HG03139 (cell line): Measurements from ENCODE around the gene CAMK1D.

Experiments
- ATAC-seq: cut with Tn5 transposase; IDR thresholded peaks from one replicate; pipeline ENCODE4 v1.9.1; 2021; ENCODE audit not compliant: unreplicated experiment

Gene CAMK1D

DNA sequence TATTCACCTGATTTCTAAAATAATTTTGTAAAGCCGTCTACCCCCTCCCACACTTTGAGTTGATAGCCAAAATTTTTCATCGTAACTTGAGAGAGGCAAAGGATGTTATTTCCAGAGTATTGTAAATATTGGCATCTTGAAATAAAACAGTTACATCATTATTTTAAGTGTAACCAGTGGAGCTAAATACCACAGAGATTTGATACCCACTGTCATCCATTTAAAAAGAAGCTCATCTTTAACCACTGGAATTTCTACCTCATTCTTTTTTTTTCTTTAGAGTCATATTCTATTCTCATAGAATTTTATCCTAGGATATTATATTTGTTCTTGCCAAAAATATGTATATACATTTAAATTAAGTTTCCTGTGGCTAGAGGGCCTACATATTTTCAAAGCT, 48.6 kb downstream of the CAMK1D start:
- ATAC-seq: no peak

DNA sequence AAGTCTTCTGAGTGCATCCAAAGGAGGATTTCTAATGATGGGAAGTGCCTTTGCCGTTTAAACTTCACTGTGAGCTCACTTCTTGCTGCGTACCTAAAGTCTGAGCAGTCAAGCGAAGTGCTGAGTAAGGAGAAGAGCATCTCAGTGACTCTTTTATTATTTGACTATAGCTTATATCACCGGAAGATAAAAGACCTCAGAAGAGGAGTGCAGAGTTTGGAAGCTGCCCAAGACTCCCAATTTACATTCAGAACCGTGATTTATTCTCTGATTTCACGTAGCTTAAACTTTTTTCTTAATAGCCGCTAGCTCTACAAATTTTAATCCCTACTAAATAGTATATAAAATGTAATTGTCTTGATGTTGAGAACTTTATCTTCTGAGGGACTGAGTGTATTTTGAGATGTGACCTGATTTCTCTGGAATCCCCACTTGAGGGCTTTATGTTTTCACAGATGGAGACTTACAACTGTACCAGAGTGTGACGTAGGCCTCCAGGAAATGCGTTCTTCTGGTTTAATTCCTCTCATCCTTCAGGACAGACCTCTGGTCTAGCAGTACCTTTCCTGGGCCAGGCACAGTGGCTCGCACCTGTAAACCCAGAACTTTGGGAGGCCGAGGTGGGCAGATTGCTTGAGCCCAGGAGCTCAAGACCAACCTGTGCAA, 51.1 kb downstream of the CAMK1D start:
- ATAC-seq: no peak

DNA sequence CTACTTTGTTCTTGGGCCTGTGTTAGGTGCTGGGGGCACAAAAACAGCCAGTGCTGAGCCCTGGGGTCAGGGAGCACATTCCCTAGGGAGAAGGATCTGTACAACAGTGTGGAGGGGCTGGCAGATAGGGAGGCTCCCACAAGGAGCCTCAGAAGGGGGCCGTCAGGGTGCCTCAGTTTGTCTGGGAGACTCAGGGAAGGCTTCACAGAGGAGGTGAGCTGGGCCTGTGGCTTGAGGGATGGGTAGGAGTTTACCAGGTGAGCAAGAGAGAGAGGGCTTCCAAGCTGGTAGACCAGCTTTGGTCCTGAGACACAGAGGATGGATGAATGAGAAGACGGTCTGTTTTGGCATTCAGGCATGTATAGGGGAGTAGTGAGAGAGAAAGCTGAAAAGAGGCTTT, 52.1 kb downstream of the CAMK1D start:
- no peak for ATAC-seq

DNA sequence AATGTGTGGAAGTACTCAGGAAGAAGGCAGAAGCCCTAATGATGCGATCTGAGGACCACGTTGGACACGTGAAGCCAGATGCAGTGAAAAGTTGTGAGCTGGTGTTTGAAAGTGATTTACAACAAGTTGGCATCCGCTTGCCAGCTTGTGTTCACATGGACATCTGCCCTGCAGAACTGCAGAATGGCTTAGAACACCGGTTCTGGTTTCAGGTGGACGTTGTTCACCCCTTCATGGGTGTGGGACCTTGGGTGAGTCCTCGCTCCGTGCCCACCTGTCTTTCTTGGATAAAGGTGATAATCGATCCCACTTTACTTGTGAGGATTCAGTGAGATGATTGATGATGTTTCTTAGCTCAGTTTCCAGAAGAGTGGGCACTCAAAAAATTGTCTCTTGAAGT, 53.8 kb downstream of the CAMK1D start:
- ATAC-seq: no peak

DNA sequence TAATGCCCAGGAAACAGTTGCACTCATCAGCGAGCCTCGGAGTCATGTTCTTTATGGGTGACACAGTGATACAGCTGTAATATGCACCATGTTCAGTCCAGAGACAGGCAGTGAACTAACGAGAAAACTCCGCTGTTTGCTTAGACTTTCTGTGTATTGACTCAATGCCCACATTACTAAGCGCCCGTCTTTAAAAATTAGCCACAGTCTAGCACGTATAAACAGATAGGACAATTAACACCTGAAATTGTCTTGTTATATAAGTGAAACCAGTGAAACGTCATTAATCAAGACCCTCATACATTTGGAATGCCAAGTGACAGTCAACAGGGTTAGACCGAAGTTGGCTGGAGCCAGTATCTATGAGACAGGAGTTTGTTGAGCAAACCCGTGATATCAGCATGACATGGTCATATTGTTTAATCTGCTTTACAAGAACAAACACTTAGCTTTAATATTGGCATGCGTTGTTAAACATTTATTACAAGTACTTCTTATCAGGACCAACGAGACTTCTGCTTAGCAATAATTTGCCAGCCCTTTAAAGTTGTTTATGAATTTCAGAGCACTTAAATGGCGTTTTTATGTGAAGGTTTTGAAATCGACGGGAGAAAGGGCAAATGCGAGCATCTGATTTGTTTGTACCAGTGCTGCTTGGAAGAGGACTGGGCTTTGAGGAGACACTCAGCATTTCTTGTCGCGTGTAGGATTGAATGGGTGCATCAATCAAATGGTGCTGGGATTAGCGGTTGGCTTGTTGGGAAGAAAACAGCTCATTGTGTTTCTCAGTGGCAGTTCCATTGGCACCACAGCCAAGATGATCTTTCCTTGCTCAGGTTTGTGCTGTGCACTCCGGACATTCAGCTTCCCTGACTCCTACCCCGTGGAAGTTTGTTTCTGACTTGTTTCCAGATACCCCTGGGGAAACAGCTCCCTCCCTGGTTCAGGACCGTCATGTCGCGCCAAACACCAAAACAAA, 56.3 kb downstream of the CAMK1D start:
- no peak for ATAC-seq

DNA sequence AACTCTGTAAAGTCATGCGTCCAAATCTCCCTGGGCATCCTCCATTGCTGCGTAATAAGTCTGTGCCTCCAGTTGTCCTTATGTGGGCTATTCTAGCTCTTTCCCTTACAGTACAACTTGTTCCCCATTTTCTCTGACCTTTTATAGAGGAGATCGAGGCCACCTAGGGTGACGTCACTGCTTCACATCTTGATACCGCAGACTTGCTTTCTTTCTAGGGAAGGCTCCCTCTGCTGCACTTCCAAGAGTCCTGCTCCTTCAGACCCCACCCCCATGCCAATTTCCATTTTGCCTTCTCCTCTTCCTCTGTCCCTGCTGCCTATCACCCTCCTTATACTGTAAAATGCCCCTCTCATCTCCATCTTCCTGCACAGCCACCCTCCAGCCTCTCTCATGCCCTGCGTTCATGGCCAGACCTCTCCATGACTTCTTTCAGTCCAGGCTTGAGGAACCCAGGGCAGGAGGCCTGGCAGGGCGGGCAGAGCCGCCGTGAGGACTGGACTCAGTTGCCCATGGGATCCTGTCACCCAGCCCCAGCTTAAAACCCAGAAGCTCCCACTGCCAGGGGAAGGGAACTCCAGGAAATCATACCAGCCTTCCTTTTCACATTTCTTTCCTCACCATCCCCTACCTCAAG, 57.5 kb downstream of the CAMK1D start:
- ATAC-seq: no peak

DNA sequence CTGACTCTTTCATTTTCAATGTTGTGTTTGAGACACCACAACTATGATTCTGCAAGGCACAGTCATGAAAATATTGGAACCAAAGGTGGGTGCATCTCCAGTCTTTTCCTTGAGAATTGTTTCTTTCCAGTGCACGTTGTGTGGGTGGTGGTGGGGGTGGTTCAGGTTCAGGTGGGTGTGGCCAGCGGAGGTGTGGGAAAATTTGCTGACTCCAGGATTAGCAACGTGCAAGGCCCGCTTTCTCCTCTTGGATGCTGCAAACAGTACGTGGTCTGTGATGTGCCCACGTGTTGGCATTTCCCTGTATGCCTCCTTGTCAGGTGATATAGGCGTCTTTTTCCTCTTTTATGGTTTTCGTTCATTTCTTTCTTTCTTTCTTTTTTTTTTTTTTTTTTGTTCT, 59.1 kb downstream of the CAMK1D start:
- ATAC-seq: no peak

DNA sequence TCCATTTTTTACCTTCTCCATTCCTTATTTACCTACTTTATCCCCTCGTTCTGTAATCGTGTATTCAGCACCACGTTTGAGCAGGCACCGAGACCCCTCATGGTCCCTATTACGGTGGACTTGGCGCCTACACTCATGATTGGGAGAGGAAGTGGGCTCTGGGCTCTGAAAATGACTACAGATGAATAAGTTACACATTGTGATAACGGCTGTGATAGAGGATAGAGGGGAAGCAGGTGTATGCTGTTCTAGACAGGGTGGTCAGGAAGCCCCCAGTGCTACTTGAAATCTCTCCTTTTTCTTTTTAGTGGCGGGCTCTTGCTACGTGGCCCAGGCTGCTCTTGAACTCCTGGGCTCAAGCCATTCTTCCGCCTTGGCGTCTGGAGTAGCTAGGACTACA, 59.8 kb downstream of the CAMK1D start:
- no peak for ATAC-seq

DNA sequence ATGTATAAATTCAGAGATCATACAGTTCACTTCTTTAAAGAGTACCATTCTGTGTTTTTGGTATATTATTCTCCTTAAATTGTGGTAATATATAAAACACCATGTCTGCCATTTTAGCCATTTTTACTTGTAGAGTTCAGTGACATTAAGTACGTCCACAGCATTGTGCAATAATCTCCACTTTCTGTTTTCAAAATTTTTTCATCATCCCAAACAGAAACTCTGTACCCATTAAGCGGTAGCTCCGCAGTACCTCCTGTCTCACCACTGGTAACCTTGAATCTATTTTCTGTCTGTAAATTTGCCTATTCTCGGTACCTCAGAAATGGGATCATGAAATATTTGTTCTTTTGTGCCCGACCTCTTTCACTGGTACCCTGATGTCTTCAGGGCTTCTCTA, 60.3 kb downstream of the CAMK1D start:
- no peak for ATAC-seq

DNA sequence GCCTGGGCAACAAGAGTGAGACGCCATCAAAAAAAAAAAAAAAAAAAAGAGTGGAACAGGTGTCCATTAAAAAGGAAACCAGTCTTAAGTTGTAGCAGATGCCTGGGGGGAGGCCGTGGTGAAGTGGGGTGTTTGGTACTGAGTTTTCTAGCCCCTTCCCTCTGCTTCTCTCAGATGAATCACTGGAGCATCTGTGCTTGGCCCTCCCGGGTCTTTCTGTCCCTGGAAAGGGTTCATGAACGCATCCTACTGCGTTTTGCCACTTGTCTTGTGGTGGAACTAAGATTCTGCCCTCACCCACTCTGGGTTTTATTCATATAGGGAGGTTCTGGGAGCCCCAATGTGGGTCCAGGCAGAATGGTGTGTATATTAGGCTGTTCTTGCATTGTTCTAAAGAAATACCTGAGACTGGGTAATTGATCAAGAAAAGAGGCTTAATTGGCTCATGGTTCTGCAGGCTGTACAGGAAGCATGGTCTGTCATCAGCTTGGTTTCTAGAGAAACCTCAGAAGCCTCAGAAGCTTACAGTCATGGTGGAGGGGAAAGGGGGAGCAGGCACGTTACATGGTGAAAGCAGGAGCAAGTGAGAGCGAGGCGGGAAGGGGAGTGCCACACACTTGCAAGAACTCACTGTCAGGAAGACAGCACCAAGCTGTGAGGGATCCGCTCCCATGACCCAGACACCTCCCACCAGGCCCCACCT, 63.5 kb downstream of the CAMK1D start:
- no peak for ATAC-seq

DNA sequence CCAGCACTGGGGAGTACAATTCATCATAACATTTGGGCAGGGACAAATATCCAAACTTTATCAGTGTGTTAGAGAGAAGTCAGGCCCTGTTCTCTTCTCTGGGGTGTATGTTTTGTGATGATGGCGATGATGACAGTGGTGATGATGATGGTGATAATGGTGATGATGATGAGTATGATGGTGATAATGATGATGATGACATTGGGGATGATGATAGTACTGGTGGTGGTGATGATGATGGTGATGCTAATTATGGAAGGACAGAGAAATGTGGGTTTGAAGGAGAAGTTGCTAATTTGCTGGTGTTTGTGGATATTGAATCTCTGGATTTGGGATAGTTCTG, 64.0 kb downstream of the CAMK1D start:
- ATAC-seq: no peak

DNA sequence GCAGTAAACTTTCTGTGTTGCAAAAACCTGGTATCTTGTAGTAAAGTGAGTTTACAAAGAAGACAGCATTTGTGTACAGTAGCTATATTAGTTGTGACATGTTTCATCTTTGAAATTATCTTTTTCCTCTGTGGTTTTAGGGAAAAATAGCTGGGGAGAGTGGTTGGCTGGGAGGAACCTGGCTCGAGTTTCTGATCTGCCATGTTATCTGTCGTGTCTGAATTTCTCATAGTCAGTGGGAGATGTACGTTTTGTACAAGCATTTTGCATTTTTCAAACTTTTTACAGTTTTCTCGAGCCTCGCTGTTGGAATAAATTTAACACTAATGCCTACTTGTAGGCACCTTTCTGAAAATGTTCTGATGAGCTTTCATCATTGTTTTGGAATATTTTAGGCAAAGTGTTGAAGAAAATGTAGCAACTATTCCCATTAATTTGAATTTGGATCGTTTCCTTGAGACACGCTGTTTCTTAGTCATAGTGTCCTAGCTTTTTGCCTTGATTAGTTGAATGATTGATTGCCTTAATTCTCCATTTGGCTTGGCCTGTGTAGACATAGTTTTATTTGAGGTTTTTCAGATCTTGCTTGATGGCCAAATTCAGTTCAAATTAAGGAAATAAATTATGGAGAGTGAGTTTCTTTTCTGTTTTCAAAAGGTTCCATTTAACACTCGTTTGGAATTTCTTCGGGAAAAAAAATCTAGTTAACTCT, 65.1 kb downstream of the CAMK1D start:
- ATAC-seq: no peak

DNA sequence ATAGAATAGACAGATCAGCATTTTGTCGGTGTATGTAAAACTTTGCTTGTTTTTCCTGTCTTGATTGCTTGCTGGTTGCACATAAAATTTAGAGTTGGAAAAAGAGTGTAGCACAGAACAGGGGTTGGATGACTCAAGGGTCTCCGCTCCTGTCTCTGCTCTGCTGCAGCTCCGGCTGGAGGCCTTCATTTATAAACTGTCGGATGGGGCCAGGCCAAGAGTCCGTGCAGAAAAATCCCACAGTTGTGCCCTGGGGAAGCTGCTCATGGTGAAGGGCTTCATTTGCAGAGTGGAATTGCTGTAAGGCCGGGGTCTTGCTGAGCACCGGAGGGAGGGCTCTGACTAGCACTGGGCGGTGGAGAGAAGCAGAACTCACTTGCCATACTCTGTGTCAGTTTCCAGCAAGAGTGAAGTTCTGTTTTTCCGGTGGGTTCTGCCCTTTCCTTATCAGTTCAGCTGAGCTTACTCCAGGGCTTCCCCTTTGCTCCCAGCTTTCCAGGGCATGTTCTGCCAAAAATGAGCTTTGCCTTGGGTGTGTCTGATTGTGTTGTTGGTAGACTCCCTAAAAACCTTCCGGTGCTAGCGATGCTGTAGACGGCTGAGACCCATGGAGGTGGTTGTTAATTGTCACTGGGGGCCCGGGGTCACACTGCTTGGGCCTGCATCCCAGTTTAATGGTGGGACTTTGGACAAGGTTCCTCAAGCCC, 67.2 kb downstream of the CAMK1D start:
- ATAC-seq: no peak

DNA sequence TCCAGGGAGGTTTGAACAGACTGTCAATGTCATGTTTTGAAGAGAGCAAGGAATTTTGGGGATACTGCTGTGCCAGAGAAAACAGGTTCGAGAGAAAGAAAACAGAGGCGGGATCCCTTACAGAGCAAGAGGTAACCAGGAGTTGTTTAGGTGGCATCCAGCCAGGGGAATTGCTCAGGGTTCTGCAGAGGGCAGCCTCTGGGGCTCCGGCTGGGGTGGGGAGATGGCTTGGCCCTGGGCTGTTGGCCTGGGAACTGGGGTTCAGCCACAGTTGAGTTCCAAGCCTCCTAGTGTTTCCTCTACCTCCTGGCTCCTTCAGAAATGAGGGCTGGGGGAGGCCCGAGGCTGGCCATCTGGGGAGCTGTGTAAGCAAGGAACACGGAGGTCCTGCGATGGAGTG, 68.0 kb downstream of the CAMK1D start:
- no peak for ATAC-seq

DNA sequence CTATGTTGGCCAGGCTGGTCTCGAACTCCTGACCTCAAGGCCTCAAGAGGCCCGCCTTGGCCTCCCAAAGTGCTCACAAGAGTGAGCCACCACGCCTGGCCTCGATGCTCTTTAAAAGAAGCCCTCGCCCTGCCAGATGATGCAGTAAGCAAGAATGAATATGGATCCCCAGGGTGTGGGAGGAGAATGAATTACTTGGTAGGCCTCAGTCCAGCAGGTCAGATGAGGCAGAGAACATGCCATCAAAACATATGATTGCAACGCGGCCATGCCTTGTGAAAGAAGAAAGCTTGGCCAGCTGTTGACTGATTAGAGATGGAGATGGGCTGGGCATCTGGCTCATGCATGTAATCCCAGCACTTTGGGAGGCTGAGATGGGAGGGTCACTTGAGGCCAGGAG, 68.7 kb downstream of the CAMK1D start:
- ATAC-seq: no peak

DNA sequence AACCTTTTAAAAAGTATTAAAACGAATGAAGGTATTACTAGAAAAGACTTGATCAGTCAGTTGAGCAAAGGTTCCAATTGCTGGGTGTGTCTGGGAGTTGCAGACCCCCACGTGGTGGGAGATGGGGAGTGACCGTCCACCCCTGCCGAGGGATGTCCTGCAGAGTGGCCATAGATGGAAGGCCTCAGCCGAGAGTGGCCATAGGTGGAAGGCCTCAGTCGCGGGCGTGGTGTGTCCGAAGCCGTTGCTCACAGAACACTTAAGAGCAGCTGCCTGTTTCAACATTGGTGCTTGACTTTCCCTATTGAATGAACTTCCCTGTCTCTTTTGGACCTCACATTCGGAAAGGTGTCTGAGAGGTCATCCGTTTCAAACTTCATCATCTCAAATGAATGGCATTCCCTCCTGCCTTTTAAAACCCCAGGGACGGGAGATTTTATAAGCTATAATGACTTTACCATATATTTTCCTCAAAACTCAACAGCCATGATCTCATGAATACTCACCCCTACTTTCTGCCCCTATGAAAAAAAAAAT, 69.4 kb downstream of the CAMK1D start:
- no peak for ATAC-seq

DNA sequence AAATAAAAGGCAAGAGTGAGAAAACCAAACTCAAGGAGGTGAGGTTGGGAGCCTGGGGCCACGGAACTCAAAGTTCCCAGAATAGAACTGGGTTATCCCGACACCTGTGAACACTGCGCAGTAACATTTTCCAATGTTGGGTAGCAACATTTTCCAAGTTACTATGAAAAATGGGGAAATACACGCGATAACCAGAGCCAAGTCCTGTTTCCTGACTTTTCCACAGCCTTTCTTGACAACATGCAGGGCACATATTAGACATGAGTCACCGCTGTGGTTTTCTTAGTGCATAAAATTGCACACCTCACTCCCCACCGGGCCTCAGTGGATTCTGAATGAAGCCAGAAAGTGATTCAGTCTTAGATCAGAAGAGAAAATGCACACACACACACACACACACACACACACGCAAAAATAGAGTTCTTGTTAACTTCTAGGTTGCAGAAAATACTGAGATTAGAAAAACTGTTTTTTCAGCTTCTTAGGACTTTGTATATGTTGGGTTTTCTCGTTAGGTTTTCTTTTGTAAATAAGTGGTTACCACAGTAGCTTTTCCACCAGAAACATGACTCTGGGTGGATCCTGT, 70.0 kb downstream of the CAMK1D start:
- ATAC-seq: no peak

DNA sequence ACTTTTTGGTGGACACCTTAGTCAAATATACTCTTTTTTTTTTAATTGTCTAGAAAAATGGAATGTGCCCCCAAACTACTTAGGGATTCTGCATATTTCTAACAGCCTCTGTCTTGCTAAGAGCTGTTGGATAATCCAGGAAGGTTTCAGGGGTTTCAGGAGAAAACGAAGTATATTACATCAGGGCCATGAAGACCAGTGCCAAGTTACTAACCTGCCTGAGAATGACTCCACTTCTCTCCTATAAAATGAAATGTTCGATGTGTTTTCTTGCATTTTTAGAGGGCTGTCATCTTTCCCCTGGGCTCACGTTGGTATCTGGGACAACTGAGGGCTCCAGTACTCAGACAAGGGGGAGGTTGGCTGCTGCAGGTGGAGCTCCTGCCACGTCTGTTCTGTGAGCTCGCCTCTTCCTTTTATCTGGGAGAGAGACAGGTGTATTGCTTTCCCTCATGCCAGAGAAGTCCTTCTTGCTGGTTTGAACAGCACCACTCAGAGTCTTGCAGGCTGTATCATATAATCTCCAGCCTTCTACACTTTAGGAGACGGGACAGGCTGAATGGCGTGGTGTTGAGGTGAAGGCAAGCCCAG, 71.3 kb downstream of the CAMK1D start:
- no peak for ATAC-seq

DNA sequence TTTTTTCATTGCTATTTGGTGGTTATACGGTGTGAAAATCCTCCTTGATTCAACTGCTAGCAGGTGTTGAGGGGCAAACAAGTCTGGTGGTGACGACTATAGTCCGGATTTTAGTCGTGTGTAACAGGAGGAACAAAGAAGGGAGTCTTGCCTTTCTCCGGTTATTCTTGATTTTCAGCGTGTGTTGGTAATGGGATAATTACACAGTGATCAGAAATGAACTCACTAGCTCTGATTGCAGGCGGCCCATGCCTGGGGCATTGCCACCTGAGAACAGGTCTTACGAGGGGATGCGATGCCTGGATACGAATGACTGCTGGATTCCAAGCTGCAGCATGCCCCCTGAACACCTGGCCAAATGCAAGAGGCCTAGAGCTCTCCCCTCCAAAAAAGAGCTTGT, 72.8 kb downstream of the CAMK1D start:
- ATAC-seq: no peak
